Measurements from ENCODE around the gene CTIF. TPM values are rescaled to one million over a fixed set of nuclear protein-coding genes. Genes with fewer than 3 reads are reported as not detected.

CTIF gene
- total RNA-seq, 1 donor from 2014 or later = 67.9 TPM

DNA sequence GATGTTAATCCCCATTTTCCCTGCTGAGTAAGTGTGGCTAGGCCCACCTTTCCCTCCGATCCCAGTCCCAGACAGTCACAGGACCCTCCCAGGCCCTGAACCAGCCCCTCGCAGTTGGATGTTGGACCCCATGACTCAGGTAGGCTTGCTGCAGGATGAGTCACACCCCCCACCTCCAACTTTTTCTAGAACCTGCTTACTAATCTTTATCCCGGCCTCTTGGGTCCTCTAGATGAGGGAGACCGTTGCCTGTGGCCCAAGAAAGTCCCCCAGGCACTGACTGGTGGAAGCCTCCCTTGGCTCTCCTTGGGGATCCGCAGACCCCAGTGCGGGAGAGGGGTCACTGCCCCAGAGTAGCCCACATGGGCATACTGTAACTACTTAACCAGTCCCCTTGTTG lies 313.5 kb downstream of the CTIF start:
- no peaks in the 10 kb centered on the region for H3K27me3 Mint-ChIP-seq (ENCODE audit: low read depth)
- TF ChIP-seq, protein P1, sequence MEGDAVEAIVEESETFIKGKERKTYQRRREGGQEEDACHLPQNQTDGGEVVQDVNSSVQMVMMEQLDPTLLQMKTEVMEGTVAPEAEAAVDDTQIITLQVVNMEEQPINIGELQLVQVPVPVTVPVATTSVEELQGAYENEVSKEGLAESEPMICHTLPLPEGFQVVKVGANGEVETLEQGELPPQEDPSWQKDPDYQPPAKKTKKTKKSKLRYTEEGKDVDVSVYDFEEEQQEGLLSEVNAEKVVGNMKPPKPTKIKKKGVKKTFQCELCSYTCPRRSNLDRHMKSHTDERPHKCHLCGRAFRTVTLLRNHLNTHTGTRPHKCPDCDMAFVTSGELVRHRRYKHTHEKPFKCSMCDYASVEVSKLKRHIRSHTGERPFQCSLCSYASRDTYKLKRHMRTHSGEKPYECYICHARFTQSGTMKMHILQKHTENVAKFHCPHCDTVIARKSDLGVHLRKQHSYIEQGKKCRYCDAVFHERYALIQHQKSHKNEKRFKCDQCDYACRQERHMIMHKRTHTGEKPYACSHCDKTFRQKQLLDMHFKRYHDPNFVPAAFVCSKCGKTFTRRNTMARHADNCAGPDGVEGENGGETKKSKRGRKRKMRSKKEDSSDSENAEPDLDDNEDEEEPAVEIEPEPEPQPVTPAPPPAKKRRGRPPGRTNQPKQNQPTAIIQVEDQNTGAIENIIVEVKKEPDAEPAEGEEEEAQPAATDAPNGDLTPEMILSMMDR (IDR thresholded peaks at IDR 0.05; ENCODE audit: unreplicated experiment) = no peak
- no peak for DNase-seq (ENCODE audit: low spot score in 2 of 2, unreplicated experiment in 2 of 2)
- H3K27ac Mint-ChIP-seq = peak overlapping the region; percentile 78
- H3K4me3 Mint-ChIP-seq = no peak overlapping the region
- H3K36me3 Mint-ChIP-seq = peaks cover 10% of the 10 kb centered on the region
- peaks cover 70% of the 10 kb centered on the region for H3K4me1 Mint-ChIP-seq
- no peaks in the 10 kb centered on the region for H3K9me3 Mint-ChIP-seq

DNA sequence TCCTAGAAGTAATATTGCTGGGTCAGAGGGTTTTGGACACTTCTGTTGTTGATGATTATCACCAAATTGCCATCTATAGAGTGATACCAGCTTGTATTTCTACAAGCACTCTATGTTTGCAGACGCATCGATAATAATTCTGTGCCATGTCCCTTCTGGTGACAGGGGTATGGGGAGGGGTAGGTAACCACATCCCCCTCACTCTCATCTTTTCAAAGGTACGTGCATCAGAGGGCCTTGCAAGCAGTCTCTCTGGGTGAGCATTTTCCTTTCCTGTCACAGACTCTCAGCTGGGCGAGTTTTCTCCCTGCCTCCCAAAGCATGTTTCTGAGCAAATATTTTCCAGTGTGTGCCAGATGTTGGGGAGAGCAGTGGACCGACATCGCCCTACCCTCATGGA lies 314.0 kb downstream of the CTIF start:
- Mint-ChIP-seq H3K4me1 (peaks cover 65% of the 10 kb centered on the region), H3K9me3 (no peaks in the 10 kb centered on the region), H3K27me3 (ENCODE audit: low read depth) (no peaks in the 10 kb centered on the region), H3K4me3 (no peak overlapping the region), H3K36me3 (peaks cover 14% of the 10 kb centered on the region), H3K27ac (peak overlapping the region; percentile 78)
- TF ChIP-seq, protein P1 (IDR thresholded peaks at IDR 0.05; ENCODE audit: unreplicated experiment) = no peak
- no peak for DNase-seq (ENCODE audit: low spot score in 2 of 2, unreplicated experiment in 2 of 2)

DNA sequence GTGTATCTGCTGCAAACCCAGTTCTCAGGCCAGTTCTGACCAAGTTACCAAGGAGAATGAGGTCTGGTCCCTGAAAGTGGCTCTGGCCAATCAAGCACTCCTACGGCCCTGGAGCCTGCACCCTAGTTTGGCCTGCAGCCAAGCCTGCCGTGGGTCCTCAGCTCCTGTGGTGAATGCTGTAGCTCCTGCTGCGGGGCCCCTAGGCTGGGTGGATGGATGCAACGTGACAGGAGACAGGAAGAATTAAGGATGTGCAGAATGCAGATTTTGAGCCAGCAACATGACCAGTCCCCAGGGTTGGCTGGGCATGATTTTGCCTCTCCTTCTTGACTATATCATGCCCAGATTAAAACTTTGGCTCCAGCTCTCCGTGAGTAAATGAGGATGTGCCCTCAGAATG lies 314.8 kb downstream of the CTIF start:
- Mint-ChIP-seq H3K36me3 (peaks cover 16% of the 10 kb centered on the region), H3K27ac (peak overlapping the region; percentile 78), H3K4me3 (no peak overlapping the region), H3K4me1 (peaks cover 62% of the 10 kb centered on the region), H3K27me3 (ENCODE audit: low read depth) (no peaks in the 10 kb centered on the region), H3K9me3 (no peaks in the 10 kb centered on the region)
- TF ChIP-seq, protein P1 (IDR thresholded peaks at IDR 0.05; ENCODE audit: unreplicated experiment) = no peak
- no peak for DNase-seq (ENCODE audit: low spot score in 2 of 2, unreplicated experiment in 2 of 2)

DNA sequence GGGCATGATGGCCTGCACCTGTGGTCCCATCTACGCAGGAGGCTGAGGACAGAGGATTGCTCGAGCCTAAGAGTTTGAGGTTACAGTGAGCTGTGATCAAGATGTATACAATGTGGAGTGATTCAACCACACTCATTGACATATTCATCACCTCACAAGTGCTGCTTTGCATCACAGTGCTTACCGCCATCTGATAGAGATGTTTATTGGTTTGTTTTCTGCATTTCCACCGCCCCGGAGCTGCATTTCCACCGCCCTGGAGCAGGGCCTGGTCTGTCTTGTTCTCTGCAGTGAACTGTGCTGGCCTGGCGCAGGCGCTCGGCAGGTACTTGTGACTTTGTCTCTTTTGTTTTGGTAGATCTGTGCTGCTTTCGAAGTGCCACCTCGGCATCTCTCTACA lies 315.9 kb downstream of the CTIF start:
- H3K36me3 Mint-ChIP-seq = peaks cover 16% of the 10 kb centered on the region
- no peaks in the 10 kb centered on the region for H3K9me3 Mint-ChIP-seq
- no peak for DNase-seq (ENCODE audit: low spot score in 2 of 2, unreplicated experiment in 2 of 2)
- H3K27me3 Mint-ChIP-seq (ENCODE audit: low read depth) = no peaks in the 10 kb centered on the region
- peaks cover 67% of the 10 kb centered on the region for H3K4me1 Mint-ChIP-seq
- TF ChIP-seq, protein P1 (IDR thresholded peaks at IDR 0.05; ENCODE audit: unreplicated experiment) = no peak
- H3K4me3 Mint-ChIP-seq = no peak overlapping the region
- no peak overlapping the region for H3K27ac Mint-ChIP-seq

DNA sequence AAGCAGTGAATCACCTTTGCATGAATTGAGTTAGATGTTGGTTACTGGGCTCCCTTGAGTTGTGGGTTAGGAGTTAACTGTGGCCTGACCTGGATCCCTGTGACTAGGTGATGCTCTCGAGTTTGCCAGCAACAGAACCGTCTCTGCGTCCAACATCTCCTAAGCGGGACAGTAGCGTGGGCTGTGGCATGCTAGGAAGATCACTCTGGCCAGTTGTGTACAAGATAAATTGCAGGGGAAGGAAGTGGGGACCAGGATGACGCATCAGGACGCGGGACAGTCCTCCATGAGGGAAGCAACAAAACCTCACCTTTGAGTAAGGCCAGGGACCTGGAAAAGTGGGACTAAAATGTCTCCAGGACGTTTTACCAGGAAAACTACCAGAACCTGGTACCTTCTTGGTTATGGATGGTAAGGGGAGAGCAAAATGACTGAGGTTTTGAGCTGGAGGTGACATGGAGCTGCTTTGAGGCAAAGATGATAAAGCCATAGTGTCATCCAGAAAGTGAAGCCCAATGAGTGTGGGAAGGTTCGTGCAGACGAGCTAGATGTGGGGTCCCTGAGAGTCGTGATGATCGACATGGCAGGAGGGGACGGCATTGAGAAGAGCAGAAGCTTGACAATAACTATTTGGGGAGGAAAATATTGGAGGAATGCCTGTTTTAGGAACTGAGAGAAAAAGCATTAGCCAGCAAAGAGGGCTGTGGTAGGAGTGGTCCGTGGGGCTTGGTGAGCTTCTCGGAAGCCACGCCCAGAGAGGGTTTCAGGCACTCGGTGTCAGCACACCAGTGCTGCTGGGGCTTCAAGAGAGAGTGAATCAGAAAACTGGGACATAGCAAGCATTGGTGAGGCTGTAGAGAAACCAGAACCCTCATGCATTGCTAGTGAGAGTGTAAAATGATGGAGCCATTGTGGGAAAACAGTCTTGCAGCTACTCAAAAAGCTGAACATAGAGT lies 316.9 kb downstream of the CTIF start:
- Mint-ChIP-seq H3K4me1 (peaks cover 67% of the 10 kb centered on the region), H3K36me3 (peaks cover 16% of the 10 kb centered on the region), H3K9me3 (no peaks in the 10 kb centered on the region), H3K27ac (peak overlapping the region; percentile 40), H3K4me3 (no peak overlapping the region), H3K27me3 (ENCODE audit: low read depth) (no peaks in the 10 kb centered on the region)
- TF ChIP-seq, protein P1 (IDR thresholded peaks at IDR 0.05; ENCODE audit: unreplicated experiment) = no peak
- no peak for DNase-seq (ENCODE audit: low spot score in 2 of 2, unreplicated experiment in 2 of 2)

Measured in mesothelial cell of epicardium (in vitro differentiated cells).